Astrocyte (in vitro differentiated cells and primary cell): ENCODE results near the gene AMT. TPM values are rescaled to one million over a fixed set of nuclear protein-coding genes. Genes with fewer than 3 reads are reported as not detected.
A peak's percentile ranks its signal among the peaks of the same experiment; 100 is the strongest.

Experiments used
- DNase-seq: peaks from one replicate; pipeline ENCODE4 v3.0.0-alpha.2; 2010; ENCODE audit warnings: low read depth
- FAIRE-seq: peaks from 2 replicates; lab custom pipeline; 2011; peaks lifted over from hg19 to GRCh38; lab: Jason Lieb, UNC
- H2AFZ ChIP-seq: 2 replicates; pipeline ENCODE4 v1.6.0; 2012; ENCODE audit warnings: low read depth, low read length, inconsistent platforms
- H3K27ac ChIP-seq: 2 replicates; pipeline ENCODE4 v1.5.1; 2011; ENCODE audit warnings: low read depth, low read length, inconsistent platforms
- H3K27me3 ChIP-seq: 2 replicates; pipeline ENCODE4 v1.6.0; 2011; ENCODE audit warnings: low read length, inconsistent platforms; ENCODE audit not compliant: insufficient read depth
- H3K36me3 ChIP-seq: 2 replicates; pipeline ENCODE4 v1.5.1; 2011; ENCODE audit warnings: low read length, inconsistent platforms; ENCODE audit not compliant: insufficient read depth
- H3K4me1 ChIP-seq: 2 replicates; pipeline ENCODE4 v1.5.1; 2011; ENCODE audit warnings: low read length, inconsistent platforms; ENCODE audit not compliant: insufficient read depth
- H3K4me2 ChIP-seq: 2 replicates; pipeline ENCODE4 v1.6.0; 2012; ENCODE audit warnings: low read length, inconsistent platforms
- H3K4me3 ChIP-seq: 2 replicates; pipeline ENCODE4 v1.5.1; 2011; ENCODE audit warnings: low read depth, mild to moderate bottlenecking, low read length, inconsistent platforms; ENCODE audit not compliant: insufficient read depth
- H3K79me2 ChIP-seq: 2 replicates; pipeline ENCODE4 v1.6.0; 2012; ENCODE audit warnings: mild to moderate bottlenecking, low read length, inconsistent platforms; ENCODE audit not compliant: insufficient read depth
- H3K9ac ChIP-seq: 2 replicates; pipeline ENCODE4 v1.6.0; 2012; ENCODE audit warnings: mild to moderate bottlenecking, low read length, inconsistent platforms
- H3K9me3 ChIP-seq: 2 replicates; pipeline ENCODE4 v1.5.1; 2012; ENCODE audit warnings: low read depth, mild to moderate bottlenecking, low read length, inconsistent platforms; ENCODE audit not compliant: insufficient read depth
- H4K20me1 ChIP-seq: 2 replicates; pipeline ENCODE4 v1.6.0; 2012; ENCODE audit warnings: low read length, inconsistent platforms; ENCODE audit not compliant: insufficient read depth
- H3K27ac Mint-ChIP-seq: one replicate; pipeline ENCODE4 v1.8.0; 2021; ENCODE audit warnings: mild to moderate bottlenecking, mixed read lengths; ENCODE audit not compliant: unreplicated experiment
- H3K27me3 Mint-ChIP-seq: one replicate; pipeline ENCODE4 v1.8.0; 2021; ENCODE audit warnings: low read depth, mixed read lengths; ENCODE audit not compliant: unreplicated experiment
- H3K36me3 Mint-ChIP-seq: one replicate; pipeline ENCODE4 v1.8.0; 2021; ENCODE audit warnings: low read depth, mixed read lengths; ENCODE audit not compliant: unreplicated experiment
- H3K4me1 Mint-ChIP-seq: one replicate; pipeline ENCODE4 v1.8.0; 2021; ENCODE audit warnings: low read depth, mixed read lengths; ENCODE audit not compliant: unreplicated experiment
- H3K4me3 Mint-ChIP-seq: one replicate; pipeline ENCODE4 v1.8.0; 2021; ENCODE audit warnings: mild to moderate bottlenecking, moderate library complexity, mixed read lengths; ENCODE audit not compliant: unreplicated experiment
- H3K9me3 Mint-ChIP-seq: one replicate; pipeline ENCODE4 v1.8.0; 2021; ENCODE audit warnings: mild to moderate bottlenecking, mixed read lengths; ENCODE audit not compliant: unreplicated experiment
- EZH2 ChIP-seq: IDR thresholded peaks from 2 replicates; pipeline ENCODE4 v1.6.1; 2012; ENCODE audit warnings: mild to moderate bottlenecking, low read length, inconsistent platforms; ENCODE audit not compliant: insufficient read depth
- total RNA-seq: library from RNA; stranded (reverse); gene quantifications from 2 replicates; pipeline ENCODE4 v1.2.1, GENCODE V29; 2021
- TF ChIP-seq, protein P1 (sequence below): IDR thresholded peaks from 2 replicates; pipeline ENCODE4 v1.5.1; 2011; ENCODE audit warnings: low read depth, mild to moderate bottlenecking, inconsistent platforms, low read length, moderate library complexity; ENCODE audit not compliant: insufficient read depth

The AMT gene
- total RNA-seq, 1 donor from 2014 or later: 5.2 TPM

DNA sequence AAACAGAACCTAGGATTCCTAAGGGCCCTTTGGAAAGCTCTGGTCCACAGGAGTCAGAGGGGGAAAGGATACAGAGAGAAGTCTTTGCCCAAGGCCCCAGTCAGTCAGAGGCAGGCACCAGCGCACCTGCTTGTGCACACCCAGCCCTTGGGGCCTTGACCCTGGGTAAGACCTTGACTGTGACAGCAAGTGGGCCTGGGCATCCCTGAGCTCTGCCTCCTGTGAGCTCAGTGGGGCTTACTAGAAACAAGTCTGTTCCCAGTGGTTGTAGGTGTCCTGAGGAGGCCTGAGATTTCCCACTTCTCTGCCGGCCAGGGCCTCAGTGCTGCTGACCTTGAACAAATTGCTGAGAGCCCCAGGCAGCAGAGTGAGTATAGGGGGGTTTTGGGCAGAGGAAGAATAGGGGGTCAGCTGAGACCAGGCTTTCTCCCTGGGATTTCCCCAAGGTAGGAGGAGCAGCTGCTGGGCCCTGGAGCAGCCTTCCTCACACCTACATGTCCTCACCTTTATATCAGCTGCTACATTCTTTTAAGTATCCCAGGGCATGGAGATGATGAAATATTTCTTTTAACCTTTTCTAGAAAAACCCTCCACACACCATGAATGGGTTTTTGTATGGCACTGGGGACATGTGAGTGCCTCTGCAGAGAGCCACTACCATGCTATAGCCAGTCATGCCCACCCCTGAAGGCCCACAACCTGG, 38.1 kb upstream of the AMT start:
- no peaks in the 10 kb centered on the region for H3K36me3 Mint-ChIP-seq
- H3K27me3 ChIP-seq: no peaks in the 10 kb centered on the region
- H3K27me3 Mint-ChIP-seq: no peaks in the 10 kb centered on the region
- H3K4me1 ChIP-seq: peaks cover 18% of the 10 kb centered on the region
- H3K36me3 ChIP-seq: no peaks in the 10 kb centered on the region
- H3K79me2 ChIP-seq: no peaks in the 10 kb centered on the region
- no peak overlapping the region for H3K27ac ChIP-seq
- H3K9me3 Mint-ChIP-seq: no peaks in the 10 kb centered on the region
- FAIRE-seq (no peak), DNase-seq (no peak)
- H3K27ac Mint-ChIP-seq: no peak overlapping the region
- no peak overlapping the region for H2AFZ ChIP-seq
- H3K9ac ChIP-seq: no peak overlapping the region
- TF ChIP-seq EZH2: no peak
- TF ChIP-seq, protein P1, sequence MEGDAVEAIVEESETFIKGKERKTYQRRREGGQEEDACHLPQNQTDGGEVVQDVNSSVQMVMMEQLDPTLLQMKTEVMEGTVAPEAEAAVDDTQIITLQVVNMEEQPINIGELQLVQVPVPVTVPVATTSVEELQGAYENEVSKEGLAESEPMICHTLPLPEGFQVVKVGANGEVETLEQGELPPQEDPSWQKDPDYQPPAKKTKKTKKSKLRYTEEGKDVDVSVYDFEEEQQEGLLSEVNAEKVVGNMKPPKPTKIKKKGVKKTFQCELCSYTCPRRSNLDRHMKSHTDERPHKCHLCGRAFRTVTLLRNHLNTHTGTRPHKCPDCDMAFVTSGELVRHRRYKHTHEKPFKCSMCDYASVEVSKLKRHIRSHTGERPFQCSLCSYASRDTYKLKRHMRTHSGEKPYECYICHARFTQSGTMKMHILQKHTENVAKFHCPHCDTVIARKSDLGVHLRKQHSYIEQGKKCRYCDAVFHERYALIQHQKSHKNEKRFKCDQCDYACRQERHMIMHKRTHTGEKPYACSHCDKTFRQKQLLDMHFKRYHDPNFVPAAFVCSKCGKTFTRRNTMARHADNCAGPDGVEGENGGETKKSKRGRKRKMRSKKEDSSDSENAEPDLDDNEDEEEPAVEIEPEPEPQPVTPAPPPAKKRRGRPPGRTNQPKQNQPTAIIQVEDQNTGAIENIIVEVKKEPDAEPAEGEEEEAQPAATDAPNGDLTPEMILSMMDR: no peak
- no peaks in the 10 kb centered on the region for H4K20me1 ChIP-seq
- H3K4me3 Mint-ChIP-seq: no peak overlapping the region
- H3K9me3 ChIP-seq: no peaks in the 10 kb centered on the region
- H3K4me1 Mint-ChIP-seq: peaks cover 24% of the 10 kb centered on the region
- H3K4me2 ChIP-seq: no peak overlapping the region
- no peak overlapping the region for H3K4me3 ChIP-seq

- H3K4me3 Mint-ChIP-seq: peak overlapping the region; percentile 50
- Histone ChIP-seq H3K9me3 (no peaks in the 10 kb centered on the region), H3K36me3 (no peaks in the 10 kb centered on the region), H3K4me3 (no peak overlapping the region), H3K4me2 (no peak overlapping the region), H4K20me1 (no peaks in the 10 kb centered on the region), H3K79me2 (no peaks in the 10 kb centered on the region), H3K9ac (no peak overlapping the region), H3K4me1 (peaks cover 8% of the 10 kb centered on the region), H3K27me3 (no peaks in the 10 kb centered on the region), H3K27ac (no peak overlapping the region), H2AFZ (no peak overlapping the region)
- no peaks in the 10 kb centered on the region for H3K36me3 Mint-ChIP-seq
- FAIRE-seq (no peak), DNase-seq (peak; percentile 19)
- no peak overlapping the region for H3K27ac Mint-ChIP-seq
- peaks cover 2% of the 10 kb centered on the region for H3K27me3 Mint-ChIP-seq
- no peaks in the 10 kb centered on the region for H3K9me3 Mint-ChIP-seq
- TF ChIP-seq, protein P1: no peak
- TF ChIP-seq EZH2: no peak
- peaks cover 18% of the 10 kb centered on the region for H3K4me1 Mint-ChIP-seq
Measured at GRCh38 chr3:49456466-49456865, 34.2 kb upstream of the AMT start.

- no peak for DNase-seq
- no peak overlapping the region for H3K27ac Mint-ChIP-seq
- H3K27me3 Mint-ChIP-seq: peaks cover 2% of the 10 kb centered on the region
- H3K36me3 Mint-ChIP-seq: no peaks in the 10 kb centered on the region
- H3K4me3 ChIP-seq: no peak overlapping the region
- no peaks in the 10 kb centered on the region for H3K9me3 ChIP-seq
- peaks cover 11% of the 10 kb centered on the region for H3K4me1 Mint-ChIP-seq
- peaks cover 5% of the 10 kb centered on the region for H3K4me1 ChIP-seq
- H3K79me2 ChIP-seq: no peaks in the 10 kb centered on the region
- H3K36me3 ChIP-seq: no peaks in the 10 kb centered on the region
- no peaks in the 10 kb centered on the region for H3K27me3 ChIP-seq
- H3K9ac ChIP-seq: no peak overlapping the region
- H3K27ac ChIP-seq: no peak overlapping the region
- no peak for FAIRE-seq
- H4K20me1 ChIP-seq: no peaks in the 10 kb centered on the region
- H3K4me3 Mint-ChIP-seq: no peak overlapping the region
- no peak overlapping the region for H2AFZ ChIP-seq
- H3K9me3 Mint-ChIP-seq: no peaks in the 10 kb centered on the region
- TF ChIP-seq EZH2: no peak
- TF ChIP-seq, protein P1: no peak
- H3K4me2 ChIP-seq: no peak overlapping the region
Measured at GRCh38 chr3:49454898-49455681, 32.8 kb upstream of the AMT start.
